ENCODE results near the gene STX4. TPM values are rescaled to one million over a fixed set of nuclear protein-coding genes. Genes with fewer than 3 reads are reported as not detected.

The STX4 gene
- total RNA-seq, 1 experiment from 2014 or later, result 29.2 TPM

DNA sequence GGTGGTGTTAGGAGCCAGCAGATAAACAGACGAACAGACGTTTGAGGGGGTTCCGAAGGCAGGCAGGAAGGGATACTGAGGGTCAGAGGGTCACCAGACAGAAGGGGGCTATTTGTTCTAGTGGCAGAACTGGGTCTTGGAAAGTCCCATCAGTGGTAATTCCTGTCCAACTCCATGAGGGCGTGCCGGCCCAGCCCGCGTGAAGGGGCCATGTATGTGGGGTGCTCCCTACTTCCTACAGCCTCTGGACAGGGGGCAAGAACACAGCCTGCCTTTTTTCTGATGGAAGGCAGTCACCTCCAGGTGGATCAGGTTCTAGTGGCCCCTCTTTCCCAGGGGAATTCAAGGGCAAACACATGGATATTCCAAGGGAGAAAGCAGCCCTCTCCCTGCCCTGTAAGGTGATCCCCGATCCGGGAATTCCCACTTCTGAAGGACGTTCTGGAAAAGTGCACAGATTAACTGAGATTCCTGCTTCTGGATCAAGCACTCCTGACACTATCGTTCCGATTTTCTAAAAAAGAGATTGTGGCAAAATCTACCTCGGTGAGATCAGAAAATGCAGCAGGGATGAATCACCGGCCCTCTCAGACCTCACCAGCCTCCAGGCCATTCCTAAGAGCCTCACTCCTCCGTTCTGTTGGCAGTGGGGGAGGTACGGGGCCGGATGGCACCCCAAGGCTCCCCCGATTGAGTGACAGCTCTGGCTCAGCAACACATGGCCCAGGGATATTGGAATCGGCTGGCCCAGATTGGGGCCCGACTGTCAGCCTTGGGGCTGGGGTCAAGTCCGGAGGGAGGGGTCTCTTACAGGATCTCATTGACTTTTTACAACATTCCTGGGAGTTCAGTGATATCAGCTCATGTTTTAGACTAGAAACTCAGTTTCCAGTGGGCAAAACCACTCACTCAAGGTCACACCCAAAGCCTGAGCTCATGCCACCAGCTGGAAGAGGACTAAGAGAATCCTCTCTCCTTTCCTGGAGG lies 35.3 kb upstream of the STX4 start:
- no peaks in the 10 kb centered on the region for H3K27me3 ChIP-seq (replicated peaks; ENCODE audit: control insufficient read depth, insufficient read depth, low read length)
- no peaks in the 10 kb centered on the region for H3K36me3 Mint-ChIP-seq (ENCODE audit: insufficient read depth, unreplicated experiment)
- H3K27me3 Mint-ChIP-seq (ENCODE audit: insufficient read depth, unreplicated experiment), result no peaks in the 10 kb centered on the region
- H3K9me3 ChIP-seq, result no peaks in the 10 kb centered on the region
- no TSS peak for BruUV-seq (replicated peaks)
- ChIA-PET POLR2A (interaction anchor here (1.1 kb wide), 1 partner anchor 120 kb away, joined by 3 read pairs; no protein-coding TSS in a partner anchor), CTCF (interaction anchor here (1.0 to 1.6 kb wide), 2 partner anchors 13 to 153 kb away, joined by 3 to 5 read pairs; partner anchors contain the start of gene HSD3B7)
- no peaks in the 10 kb centered on the region for H3K9me3 Mint-ChIP-seq (ENCODE audit: unreplicated experiment)
- TF ChIP-seq, protein P1, sequence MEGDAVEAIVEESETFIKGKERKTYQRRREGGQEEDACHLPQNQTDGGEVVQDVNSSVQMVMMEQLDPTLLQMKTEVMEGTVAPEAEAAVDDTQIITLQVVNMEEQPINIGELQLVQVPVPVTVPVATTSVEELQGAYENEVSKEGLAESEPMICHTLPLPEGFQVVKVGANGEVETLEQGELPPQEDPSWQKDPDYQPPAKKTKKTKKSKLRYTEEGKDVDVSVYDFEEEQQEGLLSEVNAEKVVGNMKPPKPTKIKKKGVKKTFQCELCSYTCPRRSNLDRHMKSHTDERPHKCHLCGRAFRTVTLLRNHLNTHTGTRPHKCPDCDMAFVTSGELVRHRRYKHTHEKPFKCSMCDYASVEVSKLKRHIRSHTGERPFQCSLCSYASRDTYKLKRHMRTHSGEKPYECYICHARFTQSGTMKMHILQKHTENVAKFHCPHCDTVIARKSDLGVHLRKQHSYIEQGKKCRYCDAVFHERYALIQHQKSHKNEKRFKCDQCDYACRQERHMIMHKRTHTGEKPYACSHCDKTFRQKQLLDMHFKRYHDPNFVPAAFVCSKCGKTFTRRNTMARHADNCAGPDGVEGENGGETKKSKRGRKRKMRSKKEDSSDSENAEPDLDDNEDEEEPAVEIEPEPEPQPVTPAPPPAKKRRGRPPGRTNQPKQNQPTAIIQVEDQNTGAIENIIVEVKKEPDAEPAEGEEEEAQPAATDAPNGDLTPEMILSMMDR (IDR thresholded peaks at IDR 0.05; ENCODE audit: insufficient read depth in 1 of 2, low read depth in 1 of 2, low read length in 1 of 2, severe bottlenecking in 1 of 2, unreplicated experiment in 1 of 2), result no peak
- H3K4me3 Mint-ChIP-seq (ENCODE audit: unreplicated experiment), result peak overlapping the region; percentile 83
- no peaks in the 10 kb centered on the region for H3K36me3 ChIP-seq (ENCODE audit: control insufficient read depth, insufficient read depth, low read length)
- H3K4me3 ChIP-seq (ENCODE audit: low read depth, low read length), result no peak overlapping the region
- H3K4me1 ChIP-seq, result peaks cover 24% of the 10 kb centered on the region
- peaks cover 14% of the 10 kb centered on the region for H3K4me1 Mint-ChIP-seq (ENCODE audit: low read depth, unreplicated experiment)
- intact Hi-C loops (cut with micrococcal nuclease; ENCODE audit: unreplicated experiment), result no loop called here
- H3K27ac Mint-ChIP-seq (ENCODE audit: unreplicated experiment), result no peak overlapping the region
- DNase-seq, result no peak

DNA sequence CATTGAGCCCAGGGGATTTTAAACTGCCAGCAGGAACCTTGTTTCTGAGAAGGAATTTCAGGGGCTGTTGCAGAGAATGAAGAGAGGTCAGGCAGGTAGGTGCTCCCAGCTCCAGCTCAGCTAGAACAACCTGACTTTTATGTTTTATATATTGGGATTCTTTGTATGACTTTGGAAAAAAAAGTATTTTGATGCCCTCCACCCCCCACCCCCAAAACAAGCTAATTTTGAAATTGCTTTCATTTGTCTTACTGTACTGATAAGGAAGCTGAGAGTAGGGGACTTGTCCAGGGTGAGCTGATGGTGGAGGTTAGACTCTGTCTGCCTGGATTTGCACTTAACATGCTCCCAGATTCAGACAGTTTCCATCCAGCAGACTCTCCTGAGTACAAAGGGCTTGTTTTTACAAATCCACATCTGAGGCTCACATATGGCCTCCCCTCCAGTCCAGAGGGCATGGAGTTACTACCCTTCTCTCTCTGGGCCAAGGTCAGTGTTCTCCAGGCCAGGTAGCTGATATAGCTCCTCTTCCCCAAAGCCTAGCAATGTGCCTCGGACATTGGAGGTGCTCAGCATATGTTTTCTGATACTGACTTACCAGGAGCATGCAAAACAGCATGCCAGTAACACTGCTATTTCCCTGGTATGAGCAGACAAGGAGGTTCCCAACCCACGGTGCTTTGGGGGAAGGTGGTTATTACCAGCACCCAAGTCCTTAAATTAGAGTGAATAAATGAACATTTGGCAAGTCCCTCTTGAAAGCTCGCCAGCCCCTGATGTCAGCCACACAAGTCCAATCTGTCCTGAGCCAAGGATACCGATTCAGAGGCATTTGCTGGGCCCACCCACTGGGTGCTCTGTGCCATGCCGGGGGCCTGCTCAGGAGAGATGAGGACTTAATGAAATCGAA lies 34.3 kb upstream of the STX4 start:
- Mint-ChIP-seq H3K36me3 (ENCODE audit: insufficient read depth, unreplicated experiment) (no peaks in the 10 kb centered on the region), H3K27me3 (ENCODE audit: insufficient read depth, unreplicated experiment) (no peaks in the 10 kb centered on the region), H3K4me1 (ENCODE audit: low read depth, unreplicated experiment) (peaks cover 14% of the 10 kb centered on the region), H3K27ac (ENCODE audit: unreplicated experiment) (no peak overlapping the region), H3K9me3 (ENCODE audit: unreplicated experiment) (no peaks in the 10 kb centered on the region), H3K4me3 (ENCODE audit: unreplicated experiment) (no peak overlapping the region)
- Histone ChIP-seq H3K36me3 (ENCODE audit: control insufficient read depth, insufficient read depth, low read length) (no peaks in the 10 kb centered on the region), H3K4me1 (peaks cover 24% of the 10 kb centered on the region), H3K27me3 (replicated peaks; ENCODE audit: control insufficient read depth, insufficient read depth, low read length) (no peaks in the 10 kb centered on the region), H3K9me3 (no peaks in the 10 kb centered on the region), H3K4me3 (ENCODE audit: low read depth, low read length) (no peak overlapping the region)
- TF ChIP-seq, protein P1 (IDR thresholded peaks at IDR 0.05; ENCODE audit: insufficient read depth in 1 of 2, low read depth in 1 of 2, low read length in 1 of 2, severe bottlenecking in 1 of 2, unreplicated experiment in 1 of 2), result no peak
- ChIA-PET POLR2A (no interaction called here), CTCF (interaction anchor here (0.8 to 1.0 kb wide), 2 partner anchors 14 to 155 kb away, joined by 3 to 4 read pairs; partner anchors contain the start of gene HSD3B7)
- DNase-seq, result no peak
- intact Hi-C loops (cut with micrococcal nuclease; ENCODE audit: unreplicated experiment), result no loop called here
- no TSS peak for BruUV-seq (replicated peaks)
